Fibroblast of the aortic adventitia (primary cell): ENCODE data around the gene KHDC4. TPM values are rescaled to one million over a fixed set of nuclear protein-coding genes. Genes with fewer than 3 reads are reported as not detected.

Source experiments
- DNase-seq: peaks from one replicate; pipeline ENCODE4 v3.0.0-alpha.2; 2010; ENCODE audit warnings: low read depth
- H3K4me3 ChIP-seq: 2 replicates; pipeline ENCODE4 v1.5.1; 2011; ENCODE audit warnings: low read depth, mild to moderate bottlenecking, control low read depth, low read length, moderate library complexity
- CTCF ChIP-seq: IDR thresholded peaks from 2 replicates; pipeline ENCODE4 v1.5.1; 2011; ENCODE audit warnings: mild to moderate bottlenecking, low read length, control low read depth, inconsistent platforms; ENCODE audit not compliant: insufficient read depth
- small RNA-seq: library from RNA; depleted of rRNA; stranded (forward); fragments of <200 nt; gene quantifications from one replicate; pipeline ENCODE3, GENCODE V24; 2012
- total RNA-seq: library from RNA; depleted of rRNA; stranded (reverse); fragments of >200 nt; gene quantifications from 2 replicates; pipeline ENCODE4 v1.2.3, GENCODE V29; 2012; ENCODE audit warnings: low replicate concordance

Gene KHDC4
- total RNA-seq, 1 donor = 31.0 TPM

GRCh38 chr1:155873860-155874259 lies 60.4 kb downstream of the KHDC4 start:
- no peak for TF ChIP-seq CTCF
- no peak overlapping the region for H3K4me3 ChIP-seq
- DNase-seq = peak; percentile 42

GRCh38 chr1:155872527-155872926 lies 61.7 kb downstream of the KHDC4 start:
- no peak for DNase-seq
- H3K4me3 ChIP-seq = no peak overlapping the region
- TF ChIP-seq CTCF = no peak

DNA sequence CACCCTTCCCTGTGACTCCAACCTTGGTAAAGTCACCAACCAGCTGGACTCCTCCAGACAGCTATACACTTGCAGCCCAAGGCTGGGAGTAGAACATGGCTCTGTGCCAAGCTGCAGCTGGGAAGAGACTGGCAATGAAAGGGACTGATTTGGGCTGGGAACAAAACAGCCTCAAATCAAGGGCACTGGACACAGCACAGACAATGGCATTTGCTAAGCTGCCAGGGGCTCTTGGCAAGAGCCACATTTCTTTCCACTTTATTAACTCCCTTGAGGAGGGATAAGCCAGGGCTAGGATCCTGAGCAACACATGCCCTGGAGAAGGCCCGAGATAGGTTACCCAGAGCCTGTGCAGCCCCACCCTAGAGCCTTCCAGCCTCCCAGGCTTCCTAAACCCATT lies 62.8 kb downstream of the KHDC4 start:
- H3K4me3 ChIP-seq = no peak overlapping the region
- TF ChIP-seq CTCF = no peak
- DNase-seq = peak; percentile 45

DNA sequence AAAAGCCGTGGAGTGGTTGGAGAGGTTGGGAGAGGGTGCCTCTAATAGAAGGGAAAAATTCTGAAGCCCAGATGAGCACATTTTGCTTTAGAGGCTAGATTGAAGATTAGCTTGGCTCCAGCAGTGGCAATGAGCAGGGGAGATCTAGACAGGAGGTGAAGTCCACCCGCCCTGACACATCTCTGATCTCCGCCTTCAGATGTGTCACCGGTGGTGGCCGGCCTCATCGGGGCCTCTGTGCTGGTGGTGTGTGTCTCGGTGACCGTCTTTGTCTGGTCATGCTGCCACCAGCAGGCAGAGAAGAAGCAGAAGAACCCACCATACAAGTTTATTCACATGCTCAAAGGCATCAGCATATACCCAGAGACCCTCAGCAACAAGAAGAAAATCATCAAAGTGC lies 66.4 kb downstream of the KHDC4 start:
- no peak overlapping the region for H3K4me3 ChIP-seq
- TF ChIP-seq CTCF = no peak
- no peak for DNase-seq

DNA sequence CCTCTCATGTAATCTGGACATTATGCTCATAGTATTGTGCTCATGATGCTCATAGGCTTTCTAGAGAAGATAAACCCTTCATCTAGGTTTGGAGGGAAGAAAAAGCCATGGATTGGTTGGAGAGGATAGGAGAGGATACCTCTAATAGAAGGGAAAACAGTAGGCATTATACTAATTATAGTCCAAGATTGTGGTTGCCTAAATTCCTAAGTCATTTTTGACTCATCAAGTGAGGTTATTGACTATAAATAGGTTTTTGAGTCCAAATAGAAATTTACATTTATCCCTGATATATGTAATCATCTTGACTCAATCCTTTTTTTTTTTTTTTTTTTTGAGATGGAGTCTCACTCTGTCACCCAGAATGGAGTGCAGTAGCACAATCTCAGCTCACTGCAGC lies 69.8 kb downstream of the KHDC4 start:
- TF ChIP-seq CTCF = no peak
- DNase-seq = no peak
- no peak overlapping the region for H3K4me3 ChIP-seq

Small RNA genes lying within 50 kb of the gene (small RNA-seq; reads per million reads assigned to genes)
- 0.45 reads per million for gene MIR6738
- gene RF00015 = not detected
- gene SCARNA4 = not detected
- gene SNORA80E = 154 reads per million, percentile 98 among the genes with 10 or more reads in this experiment

Other genes with a start within 250 kb of the KHDC4 start
- gene YY1AP1, start 245.6 kb downstream of the KHDC4 start, total RNA-seq = 25.7 and 54.6 TPM in 2 replicates
- gene DAP3, start 245.3 kb downstream of the KHDC4 start, total RNA-seq = 73.7 and 129 TPM in 2 replicates
- gene GON4L, start 77.2 kb downstream of the KHDC4 start, total RNA-seq = 39.9 and 50.0 TPM in 2 replicates
- 19.5 and 48.6 TPM in 2 replicates for gene SYT11, start 74.8 kb downstream of the KHDC4 start, total RNA-seq
- 33.7 and 35.4 TPM in 2 replicates for gene RIT1, start 23.1 kb downstream of the KHDC4 start, total RNA-seq
- gene RXFP4, start 7.2 kb upstream of the KHDC4 start, total RNA-seq = 0.09 TPM in 1 of 2 replicates, not detected in the other
- 116 and 161 TPM in 2 replicates for gene ARHGEF2, start 44.1 kb upstream of the KHDC4 start, total RNA-seq
- gene SSR2, start 86.5 kb upstream of the KHDC4 start, total RNA-seq = 339 and 472 TPM in 2 replicates
- 8.5 and 22.0 TPM in 2 replicates for gene UBQLN4, start 119.4 kb upstream of the KHDC4 start, total RNA-seq
- gene LAMTOR2, start 120.4 kb upstream of the KHDC4 start, total RNA-seq = 40.4 and 74.7 TPM in 2 replicates
- gene RAB25, start 126.7 kb upstream of the KHDC4 start, total RNA-seq = not detected in 2 replicates
- gene MEX3A, start 148.1 kb upstream of the KHDC4 start, total RNA-seq = 0.90 TPM in 2 replicates
- 502 and 1,039 TPM in 2 replicates for gene LMNA, start 180.3 kb upstream of the KHDC4 start, total RNA-seq
- 1.4 and 3.2 TPM in 2 replicates for gene SEMA4A, start 219.2 kb upstream of the KHDC4 start, total RNA-seq